Measurements from ENCODE around the gene ISG20.

DNA sequence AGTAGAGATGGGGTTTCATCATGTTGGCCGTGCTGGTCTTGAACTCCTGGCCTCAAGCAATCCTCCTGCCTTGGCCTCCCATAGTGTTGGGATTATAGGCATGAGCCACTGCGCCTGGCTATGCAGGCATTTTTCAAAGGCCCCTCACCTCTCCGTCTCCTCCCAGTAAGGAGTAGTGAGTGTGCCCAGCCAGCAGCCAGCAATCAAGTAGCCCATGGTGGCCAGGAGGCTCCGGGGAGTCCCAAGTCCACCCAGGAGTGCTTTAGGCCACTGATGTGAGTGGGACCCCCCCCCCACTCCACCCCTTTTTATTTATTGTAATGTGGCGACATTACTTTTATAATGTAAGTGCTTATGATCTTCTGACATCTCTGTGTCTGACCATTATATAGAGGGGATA lies 8.1 kb downstream of the ISG20 start:
- TF ChIP-seq CTCF (IDR thresholded peaks at IDR 0.05): no peak
- no peak for TF ChIP-seq POLR2A (IDR thresholded peaks at IDR 0.05)
